Ishikawa (cell line): ENCODE measurements around the gene NDOR1.

Experiments
- CEBPB ChIP-seq: IDR thresholded peaks from 2 replicates; pipeline ENCODE4 v1.6.1; 2012
- CREB1 ChIP-seq: IDR thresholded peaks from 2 replicates; pipeline ENCODE4 v1.6.1; 2012; ENCODE audit warnings: low read depth
- EGR1 ChIP-seq: IDR thresholded peaks from 2 replicates; pipeline ENCODE4 v1.6.1; 2012
- EP300 ChIP-seq: IDR thresholded peaks from 2 replicates; pipeline ENCODE4 v1.6.1; 2012; ENCODE audit warnings: borderline replicate concordance
- RAD21 ChIP-seq: IDR thresholded peaks from 2 replicates; pipeline ENCODE4 v1.6.1; 2012; ENCODE audit warnings: low read depth
- REST ChIP-seq: IDR thresholded peaks from 2 replicates; pipeline ENCODE4 v1.6.1; 2012; ENCODE audit warnings: low read depth, mild to moderate bottlenecking
- TAF1 ChIP-seq: IDR thresholded peaks from 2 replicates; pipeline ENCODE4 v1.6.1; 2012; ENCODE audit warnings: low read depth, mild to moderate bottlenecking
- TCF12 ChIP-seq: IDR thresholded peaks from 2 replicates; pipeline ENCODE4 v1.6.1; 2012; ENCODE audit warnings: low read depth
- TEAD4 ChIP-seq: IDR thresholded peaks from 2 replicates; pipeline ENCODE4 v1.6.1; 2012
- YY1 ChIP-seq: IDR thresholded peaks from 2 replicates; pipeline ENCODE4 v1.6.1; 2012; ENCODE audit warnings: low read depth
- TF ChIP-seq, protein P1 (sequence below): IDR thresholded peaks from 2 replicates; pipeline ENCODE4 v1.6.1; 2012
- TF ChIP-seq, protein P2 (sequence below): IDR thresholded peaks from 2 replicates; pipeline ENCODE4 v1.6.1; 2012

DNA sequence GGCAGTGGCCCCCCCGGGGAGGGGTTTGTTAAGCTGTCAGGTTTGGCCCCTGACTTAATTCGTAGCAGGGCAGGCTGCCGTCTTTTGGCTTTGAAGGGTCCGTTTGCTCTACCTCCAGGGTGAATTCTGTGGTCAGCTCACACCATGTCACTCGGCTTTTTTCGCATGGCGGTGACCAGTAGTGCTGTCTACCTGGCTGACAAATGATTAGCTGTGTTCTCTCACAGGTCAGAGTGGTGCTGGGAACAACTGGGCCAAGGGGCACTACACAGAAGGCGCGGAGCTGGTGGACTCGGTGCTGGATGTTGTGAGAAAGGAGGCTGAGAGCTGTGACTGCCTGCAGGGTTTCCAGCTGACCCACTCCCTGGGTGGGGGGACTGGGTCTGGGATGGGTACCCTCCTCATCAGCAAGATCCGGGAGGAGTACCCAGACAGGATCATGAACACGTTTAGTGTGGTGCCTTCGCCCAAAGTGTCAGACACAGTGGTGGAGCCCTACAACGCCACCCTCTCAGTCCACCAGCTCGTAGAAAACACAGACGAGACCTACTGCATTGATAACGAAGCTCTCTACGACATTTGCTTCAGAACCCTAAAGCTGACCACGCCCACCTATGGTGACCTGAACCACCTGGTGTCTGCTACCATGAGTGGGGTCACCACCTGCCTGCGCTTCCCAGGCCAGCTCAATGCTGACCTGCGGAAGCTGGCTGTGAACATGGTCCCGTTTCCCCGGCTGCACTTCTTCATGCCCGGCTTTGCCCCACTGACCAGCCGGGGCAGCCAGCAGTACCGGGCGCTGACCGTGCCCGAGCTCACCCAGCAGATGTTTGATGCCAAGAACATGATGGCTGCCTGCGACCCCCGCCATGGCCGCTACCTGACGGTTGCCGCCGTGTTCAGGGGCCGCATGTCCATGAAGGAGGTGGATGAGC lies 37.0 kb downstream of the NDOR1 start:
- TF ChIP-seq YY1 (no peak), TAF1 (no peak), EP300 (no peak), EGR1 (no peak), TCF12 (no peak), CREB1 (no peak), CEBPB (no peak), REST (no peak), RAD21 (no peak), TEAD4 (no peak)
- TF ChIP-seq, protein P1, sequence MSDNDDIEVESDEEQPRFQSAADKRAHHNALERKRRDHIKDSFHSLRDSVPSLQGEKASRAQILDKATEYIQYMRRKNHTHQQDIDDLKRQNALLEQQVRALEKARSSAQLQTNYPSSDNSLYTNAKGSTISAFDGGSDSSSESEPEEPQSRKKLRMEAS, result no peak
- TF ChIP-seq, protein P2, sequence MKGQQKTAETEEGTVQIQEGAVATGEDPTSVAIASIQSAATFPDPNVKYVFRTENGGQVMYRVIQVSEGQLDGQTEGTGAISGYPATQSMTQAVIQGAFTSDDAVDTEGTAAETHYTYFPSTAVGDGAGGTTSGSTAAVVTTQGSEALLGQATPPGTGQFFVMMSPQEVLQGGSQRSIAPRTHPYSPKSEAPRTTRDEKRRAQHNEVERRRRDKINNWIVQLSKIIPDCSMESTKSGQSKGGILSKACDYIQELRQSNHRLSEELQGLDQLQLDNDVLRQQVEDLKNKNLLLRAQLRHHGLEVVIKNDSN, result no peak
